Activated naive CD4-positive, alpha-beta T cell treated with anti-CD3 and anti-CD28 coated beads, Interleukin-2, amount 10 ng/mL, durations not matched to agents 7 days and 5 days (primary cell): ENCODE measurements around the gene SLC38A4.

Experiments used
- CTCF ChIA-PET: fragments of 350-600 bp; sonication (Branson Sonifier 250); formaldehyde crosslinking; loops from one replicate; lab custom pipeline; 2021; ENCODE audit warnings: antibody characterized with exemption; lab: Charles Lee
- DNase-seq: peaks from one replicate; pipeline ENCODE4 v3.0.0-alpha.2; 2020
- H3K27ac Mint-ChIP-seq: one replicate; pipeline ENCODE4 v1.8.0; 2021; ENCODE audit warnings: mild to moderate bottlenecking, moderate library complexity, mixed read lengths
- H3K27me3 Mint-ChIP-seq: one replicate; pipeline ENCODE4 v1.8.0; 2021; ENCODE audit warnings: mild to moderate bottlenecking, mixed read lengths
- H3K36me3 Mint-ChIP-seq: one replicate; pipeline ENCODE4 v1.8.0; 2021; ENCODE audit warnings: mixed read lengths
- H3K4me1 Mint-ChIP-seq: one replicate; pipeline ENCODE4 v1.8.0; 2021; ENCODE audit warnings: mixed read lengths
- H3K4me3 Mint-ChIP-seq: one replicate; pipeline ENCODE4 v1.8.0; 2021; ENCODE audit warnings: mild to moderate bottlenecking, moderate library complexity, mixed read lengths
- H3K9me3 Mint-ChIP-seq: one replicate; pipeline ENCODE4 v1.8.0; 2021; ENCODE audit warnings: mixed read lengths

Gene SLC38A4

GRCh38 chr12:46839232-46839631 lies 13.4 kb upstream of the SLC38A4 start:
- Mint-ChIP-seq H3K4me1 (no peaks in the 10 kb centered on the region), H3K36me3 (no peaks in the 10 kb centered on the region), H3K9me3 (no peaks in the 10 kb centered on the region), H3K27me3 (peaks cover 10% of the 10 kb centered on the region), H3K27ac (no peak overlapping the region), H3K4me3 (no peak overlapping the region)
- no peak for DNase-seq
- CTCF ChIA-PET: no interaction called here

- peaks cover 38% of the 10 kb centered on the region for H3K27me3 Mint-ChIP-seq
- CTCF ChIA-PET: interaction anchor here (0.6 kb wide), 1 partner anchor 658 kb away, joined by 3 read pairs; no protein-coding TSS in a partner anchor
These were observed 10.0 kb upstream of the SLC38A4 start for GRCh38 chr12:46835785-46836184.

GRCh38 chr12:46832130-46832704 lies 6.4 kb upstream of the SLC38A4 start:
- Mint-ChIP-seq H3K4me3 (no peak overlapping the region), H3K4me1 (peaks cover 10% of the 10 kb centered on the region), H3K27me3 (peaks cover 50% of the 10 kb centered on the region), H3K9me3 (no peaks in the 10 kb centered on the region), H3K36me3 (no peaks in the 10 kb centered on the region), H3K27ac (no peak overlapping the region)
- CTCF ChIA-PET: no interaction called here
- DNase-seq: no peak

More at GRCh38 chr12:46835785-46836184, 10.0 kb upstream of the SLC38A4 start:
- H3K36me3 Mint-ChIP-seq: no peaks in the 10 kb centered on the region
- H3K9me3 Mint-ChIP-seq: no peaks in the 10 kb centered on the region
- no peak for DNase-seq
- H3K4me1 Mint-ChIP-seq: peaks cover 10% of the 10 kb centered on the region
- no peak overlapping the region for H3K4me3 Mint-ChIP-seq
- no peak overlapping the region for H3K27ac Mint-ChIP-seq

GRCh38 chr12:46831335-46832129 lies 5.7 kb upstream of the SLC38A4 start:
- Mint-ChIP-seq H3K4me3 (no peak overlapping the region), H3K27me3 (peaks cover 54% of the 10 kb centered on the region), H3K27ac (no peak overlapping the region), H3K36me3 (no peaks in the 10 kb centered on the region), H3K9me3 (no peaks in the 10 kb centered on the region), H3K4me1 (peaks cover 10% of the 10 kb centered on the region)
- CTCF ChIA-PET: no interaction called here
- no peak for DNase-seq

GRCh38 chr12:46830731-46831334 lies 5.0 kb upstream of the SLC38A4 start:
- Mint-ChIP-seq H3K4me1 (peaks cover 10% of the 10 kb centered on the region), H3K4me3 (no peak overlapping the region), H3K36me3 (no peaks in the 10 kb centered on the region), H3K27ac (no peak overlapping the region), H3K27me3 (peaks cover 61% of the 10 kb centered on the region), H3K9me3 (no peaks in the 10 kb centered on the region)
- CTCF ChIA-PET: no interaction called here
- no peak for DNase-seq

- Mint-ChIP-seq H3K27me3 (peaks cover 36% of the 10 kb centered on the region), H3K9me3 (peaks cover 2% of the 10 kb centered on the region), H3K36me3 (no peaks in the 10 kb centered on the region), H3K4me1 (no peaks in the 10 kb centered on the region), H3K27ac (no peak overlapping the region), H3K4me3 (no peak overlapping the region)
- CTCF ChIA-PET: no interaction called here
- no peak for DNase-seq
These were observed 1.1 kb downstream of the SLC38A4 start for GRCh38 chr12:46824709-46825108.

- Mint-ChIP-seq H3K4me1 (no peaks in the 10 kb centered on the region), H3K27ac (no peak overlapping the region), H3K27me3 (no peaks in the 10 kb centered on the region), H3K9me3 (peaks cover 2% of the 10 kb centered on the region), H3K4me3 (no peak overlapping the region), H3K36me3 (no peaks in the 10 kb centered on the region)
- CTCF ChIA-PET: no interaction called here
- DNase-seq: no peak
These were observed 7.2 kb downstream of the SLC38A4 start for GRCh38 chr12:46818642-46819041.

- Mint-ChIP-seq H3K9me3 (peaks cover 2% of the 10 kb centered on the region), H3K4me1 (no peaks in the 10 kb centered on the region), H3K27me3 (peaks cover 4% of the 10 kb centered on the region), H3K27ac (no peak overlapping the region), H3K4me3 (no peak overlapping the region), H3K36me3 (no peaks in the 10 kb centered on the region)
- DNase-seq: no peak
- CTCF ChIA-PET: no interaction called here
These were observed 10.0 kb downstream of the SLC38A4 start for GRCh38 chr12:46815809-46816208.

- no peaks in the 10 kb centered on the region for H3K9me3 Mint-ChIP-seq
- H3K4me3 Mint-ChIP-seq: no peak overlapping the region
- no peak overlapping the region for H3K27ac Mint-ChIP-seq
- peaks cover 4% of the 10 kb centered on the region for H3K27me3 Mint-ChIP-seq
- CTCF ChIA-PET: interaction anchor here (0.6 to 0.8 kb wide), 2 partner anchors 34 to 80 kb away, joined by 3 read pairs; no protein-coding TSS in a partner anchor
- H3K4me1 Mint-ChIP-seq: no peaks in the 10 kb centered on the region
- no peaks in the 10 kb centered on the region for H3K36me3 Mint-ChIP-seq
- no peak for DNase-seq
These were observed 11.7 kb downstream of the SLC38A4 start for GRCh38 chr12:46814143-46814542.

GRCh38 chr12:46811185-46811584 lies 14.6 kb downstream of the SLC38A4 start:
- no peak overlapping the region for H3K4me3 Mint-ChIP-seq

GRCh38 chr12:46808955-46809697 lies 16.7 kb downstream of the SLC38A4 start:
- Mint-ChIP-seq H3K27me3 (peaks cover 8% of the 10 kb centered on the region), H3K36me3 (no peaks in the 10 kb centered on the region), H3K4me1 (no peaks in the 10 kb centered on the region), H3K4me3 (no peak overlapping the region), H3K9me3 (no peaks in the 10 kb centered on the region), H3K27ac (no peak overlapping the region)
- CTCF ChIA-PET: no interaction called here
- no peak for DNase-seq

More at GRCh38 chr12:46811185-46811584, 14.6 kb downstream of the SLC38A4 start:
- Mint-ChIP-seq H3K4me1 (no peaks in the 10 kb centered on the region), H3K27me3 (peaks cover 8% of the 10 kb centered on the region), H3K36me3 (no peaks in the 10 kb centered on the region), H3K27ac (no peak overlapping the region), H3K9me3 (no peaks in the 10 kb centered on the region)
- DNase-seq: no peak
- CTCF ChIA-PET: no interaction called here

GRCh38 chr12:46808317-46808716 lies 17.5 kb downstream of the SLC38A4 start:
- Mint-ChIP-seq H3K27me3 (peaks cover 8% of the 10 kb centered on the region), H3K36me3 (no peaks in the 10 kb centered on the region), H3K27ac (no peak overlapping the region), H3K9me3 (no peaks in the 10 kb centered on the region), H3K4me1 (no peaks in the 10 kb centered on the region), H3K4me3 (no peak overlapping the region)
- CTCF ChIA-PET: no interaction called here
- DNase-seq: no peak

- Mint-ChIP-seq H3K9me3 (no peaks in the 10 kb centered on the region), H3K4me3 (no peak overlapping the region), H3K27ac (no peak overlapping the region), H3K27me3 (peaks cover 4% of the 10 kb centered on the region), H3K36me3 (no peaks in the 10 kb centered on the region), H3K4me1 (no peaks in the 10 kb centered on the region)
- DNase-seq: no peak
- CTCF ChIA-PET: no interaction called here
These were observed 21.7 kb downstream of the SLC38A4 start for GRCh38 chr12:46804054-46804453.

- no peaks in the 10 kb centered on the region for H3K36me3 Mint-ChIP-seq
- peaks cover 4% of the 10 kb centered on the region for H3K27me3 Mint-ChIP-seq
- DNase-seq: no peak
- no peak overlapping the region for H3K27ac Mint-ChIP-seq
- H3K9me3 Mint-ChIP-seq: no peaks in the 10 kb centered on the region
- no peaks in the 10 kb centered on the region for H3K4me1 Mint-ChIP-seq
- CTCF ChIA-PET: no interaction called here
- no peak overlapping the region for H3K4me3 Mint-ChIP-seq
These were observed 22.3 kb downstream of the SLC38A4 start for GRCh38 chr12:46803517-46803916.
